Coronary artery (tissue), 2 donors: ENCODE results near the gene SPSB4.
"Not testable (repeated sequence)": the region's sequence is repeated elsewhere in the genome, so short reads cannot be mapped to it uniquely, and the experiment has no call there.

Source experiments
- DNase-seq: peaks from one replicate; pipeline ENCODE4 v3.0.0-alpha.2; 2017; ENCODE audit warnings: low spot score
- H3K27ac ChIP-seq, 2 donors: fragments of 200-600 bp; sonication (generic); one replicate each; pipeline ENCODE4 v1.5.1; 2016 to 2019
- H3K4me3 ChIP-seq: fragments of 200-600 bp; sonication (generic); 2 replicates; pipeline ENCODE4 v1.5.1; 2016; ENCODE audit warnings: mild to moderate bottlenecking, moderate library complexity
- CTCF ChIP-seq: fragments of 200-600 bp; sonication (generic); IDR thresholded peaks from one replicate; pipeline ENCODE4 v1.5.1; 2019; ENCODE audit warnings: antibody characterized with exemption

Gene SPSB4

GRCh38 chr3:141116721-141117120, 65.6 kb downstream of the SPSB4 start:
- DNase-seq = no peak
- TF ChIP-seq CTCF = no peak
- Histone ChIP-seq H3K27ac (no peak overlapping the region), H3K4me3 (no peak overlapping the region)

- not testable (repeated sequence) for H3K27ac ChIP-seq, DNase-seq, H3K4me3 ChIP-seq
Measured at GRCh38 chr3:141117982-141118381, 66.8 kb downstream of the SPSB4 start.

- H3K27ac ChIP-seq = no peak overlapping the region
- DNase-seq = no peak
- no peak for TF ChIP-seq CTCF
- no peak overlapping the region for H3K4me3 ChIP-seq
Measured at GRCh38 chr3:141122455-141123030, 71.4 kb downstream of the SPSB4 start.

- Histone ChIP-seq H3K27ac (no peak overlapping the region), H3K4me3 (no peak overlapping the region)
- DNase-seq = no peak
- no peak for TF ChIP-seq CTCF
Measured at GRCh38 chr3:141123677-141124410, 72.7 kb downstream of the SPSB4 start.

- no peak for TF ChIP-seq CTCF
- no peak for DNase-seq
Measured at GRCh38 chr3:141124715-141125114, 73.6 kb downstream of the SPSB4 start.

GRCh38 chr3:141125351-141125750, 74.2 kb downstream of the SPSB4 start:
- Histone ChIP-seq H3K27ac (no peak overlapping the region), H3K4me3 (no peak overlapping the region)
- no peak for TF ChIP-seq CTCF
- no peak for DNase-seq

More at GRCh38 chr3:141124715-141125114, 73.6 kb downstream of the SPSB4 start:
- Histone ChIP-seq H3K4me3 (no peak overlapping the region), H3K27ac (no peak overlapping the region)

GRCh38 chr3:141126661-141127343, 75.7 kb downstream of the SPSB4 start:
- no peak overlapping the region for H3K27ac ChIP-seq
- no peak for TF ChIP-seq CTCF

More at GRCh38 chr3:141126661-141127343, 75.7 kb downstream of the SPSB4 start:
- no peak for DNase-seq
- H3K4me3 ChIP-seq = no peak overlapping the region
